Measurements from ENCODE around the gene AVPR2. TPM values are rescaled to one million over a fixed set of nuclear protein-coding genes. Genes with fewer than 3 reads are reported as not detected.

Gene AVPR2
- polyA plus RNA-seq, 1 experiment = not detected

GRCh38 chrX:153905481-153906095 lies 1.1 kb downstream of the AVPR2 start:
- DNase-seq (ENCODE audit: low read depth, low spot score) = no peak
- Histone ChIP-seq H3K4me3 (ENCODE audit: low read depth, low read length) (no peak overlapping the region), H3K27ac (ENCODE audit: low read depth, low read length) (no peak overlapping the region), H3K9me3 (ENCODE audit: control insufficient read depth, insufficient read depth, low read length) (no peaks in the 10 kb centered on the region; the same call in 1 of the 2 replicates), H3K27me3 (ENCODE audit: control insufficient read depth, insufficient read depth, low read length) (peaks cover 2% of the 10 kb centered on the region)
- ChIA-PET POLR2A (no interaction called here), CTCF (no interaction called here)
- TF ChIP-seq CTCF (IDR thresholded peaks at IDR 0.05; ENCODE audit: low read depth, low read length) = no peak

- TF ChIP-seq CTCF (IDR thresholded peaks at IDR 0.05; ENCODE audit: low read depth, low read length) = no peak
- no peak for DNase-seq (ENCODE audit: low read depth, low spot score)
- no peaks in the 10 kb centered on the region; the same call in 1 of the 2 replicates for H3K9me3 ChIP-seq (ENCODE audit: control insufficient read depth, insufficient read depth, low read length)
- H3K27ac ChIP-seq (ENCODE audit: low read depth, low read length) = no peak overlapping the region
- H3K27me3 ChIP-seq (ENCODE audit: control insufficient read depth, insufficient read depth, low read length) = peaks cover 2% of the 10 kb centered on the region
- ChIA-PET POLR2A (no interaction called here), CTCF (no interaction called here)
- no peak overlapping the region for H3K4me3 ChIP-seq (ENCODE audit: low read depth, low read length)
These were observed 1.8 kb downstream of the AVPR2 start for GRCh38 chrX:153906126-153906917.

GRCh38 chrX:153907456-153907855 lies 3.0 kb downstream of the AVPR2 start:
- Histone ChIP-seq H3K9me3 (ENCODE audit: control insufficient read depth, insufficient read depth, low read length) (no peaks in the 10 kb centered on the region; the same call in 1 of the 2 replicates), H3K4me3 (ENCODE audit: low read depth, low read length) (no peak overlapping the region), H3K27me3 (ENCODE audit: control insufficient read depth, insufficient read depth, low read length) (peaks cover 2% of the 10 kb centered on the region), H3K27ac (ENCODE audit: low read depth, low read length) (no peak overlapping the region)
- ChIA-PET CTCF (no interaction called here), POLR2A (no interaction called here)
- TF ChIP-seq CTCF (IDR thresholded peaks at IDR 0.05; ENCODE audit: low read depth, low read length) = no peak
- DNase-seq (ENCODE audit: low read depth, low spot score) = no peak

GRCh38 chrX:153908219-153908860 lies 3.9 kb downstream of the AVPR2 start:
- Histone ChIP-seq H3K9me3 (ENCODE audit: control insufficient read depth, insufficient read depth, low read length) (no peaks in the 10 kb centered on the region; the same call in 1 of the 2 replicates), H3K4me3 (ENCODE audit: low read depth, low read length) (no peak overlapping the region), H3K27me3 (ENCODE audit: control insufficient read depth, insufficient read depth, low read length) (peaks cover 2% of the 10 kb centered on the region), H3K27ac (ENCODE audit: low read depth, low read length) (no peak overlapping the region)
- ChIA-PET CTCF (no interaction called here), POLR2A (interaction anchor here (0.6 kb wide), 1 partner anchor 30 kb away, joined by 4 read pairs; no protein-coding TSS in a partner anchor)
- no peak for DNase-seq (ENCODE audit: low read depth, low spot score)
- no peak for TF ChIP-seq CTCF (IDR thresholded peaks at IDR 0.05; ENCODE audit: low read depth, low read length)

All from AG04450 (cell line).